Measurements from ENCODE around the gene ZCCHC13.
"Not testable (repeated sequence)": the region's sequence is repeated elsewhere in the genome, so short reads cannot be mapped to it uniquely, and the experiment has no call there.

The ZCCHC13 gene

DNA sequence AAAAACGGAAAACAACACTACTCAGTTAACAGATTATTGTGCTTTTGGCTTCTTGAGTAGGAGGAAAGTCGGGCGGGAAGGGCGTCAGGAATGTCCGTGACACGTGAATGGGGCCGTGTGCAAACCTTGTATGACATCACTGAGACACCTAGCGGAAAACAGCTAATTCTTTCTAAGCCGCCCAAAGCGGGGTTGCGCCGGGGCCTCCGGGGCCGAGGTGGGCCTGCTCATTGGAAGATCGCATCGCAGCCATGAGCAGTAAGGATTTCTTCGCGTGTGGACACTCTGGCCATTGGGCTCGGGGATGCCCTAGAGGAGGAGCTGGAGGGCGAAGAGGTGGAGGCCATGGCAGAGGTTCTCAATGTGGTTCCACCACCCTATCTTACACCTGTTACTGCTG, at the start of gene ZCCHC13:
Gene ZCCHC13 (plus strand): TSS at position 165 of the 400 bp plus-strand sequence. CDS start 87 bp downstream, at position 252.
- DNase-seq = no peak

GRCh38 chrX:74258111-74258510, 45.9 kb upstream of the ZCCHC13 start:
- DNase-seq = not testable (repeated sequence)

GRCh38 chrX:74259885-74260491, 44.0 kb upstream of the ZCCHC13 start:
- no peak for DNase-seq

DNA sequence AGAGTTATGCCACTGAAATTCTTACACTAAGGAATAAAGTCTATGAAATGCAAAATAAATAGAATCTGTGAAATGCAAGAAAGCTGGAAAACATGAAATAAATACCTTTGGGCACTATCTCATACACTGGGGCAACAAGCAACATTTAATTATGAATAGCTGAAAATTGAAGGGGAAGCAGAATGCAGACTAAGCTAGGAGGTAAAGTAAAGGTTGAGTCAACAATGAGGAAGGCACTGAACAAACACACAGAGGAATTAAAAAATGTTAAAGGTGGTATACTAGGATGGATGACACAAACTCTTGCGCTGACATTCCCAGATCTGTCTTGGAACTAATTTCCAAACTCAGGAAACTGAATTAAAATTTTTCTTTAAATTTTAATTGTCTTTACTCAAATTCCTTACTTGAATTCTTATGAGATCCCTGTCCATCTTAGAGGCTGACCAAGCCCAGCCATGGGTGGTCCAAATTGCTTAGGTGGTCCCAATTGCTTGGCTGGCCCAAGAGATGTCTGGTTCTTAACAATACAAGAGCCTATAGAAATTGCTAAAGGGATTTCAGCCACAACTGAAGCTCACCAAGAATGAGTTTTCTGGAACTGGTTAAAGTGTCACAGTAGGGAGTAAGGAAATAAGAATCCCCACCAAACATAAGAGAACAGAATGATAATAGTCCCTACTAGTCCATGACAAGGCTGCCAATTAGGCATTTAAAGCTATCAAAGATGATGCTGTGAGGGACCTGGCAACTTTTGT, 41.3 kb upstream of the ZCCHC13 start:
- no peak for DNase-seq

GRCh38 chrX:74270393-74270792, 33.6 kb upstream of the ZCCHC13 start:
- no peak for DNase-seq

DNA sequence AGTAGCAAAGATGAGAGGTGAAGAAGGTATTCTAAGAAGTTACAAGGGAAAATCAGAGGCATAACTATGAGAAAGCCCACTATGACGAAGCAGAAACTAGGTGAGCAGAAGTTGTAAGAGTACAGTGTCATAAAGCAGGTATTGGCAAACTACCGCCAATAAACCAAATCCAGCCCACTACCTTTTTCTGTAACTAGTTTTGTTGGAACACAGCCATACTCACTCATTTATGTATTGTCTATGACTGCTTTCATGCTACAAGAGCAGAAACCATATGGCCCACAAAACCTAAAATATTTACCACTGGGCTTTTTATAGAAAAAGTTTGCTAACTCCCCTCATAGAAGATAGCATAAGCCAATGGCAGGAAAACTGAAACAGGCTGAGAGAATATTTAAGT, 31.8 kb upstream of the ZCCHC13 start:
- no peak for DNase-seq

DNA sequence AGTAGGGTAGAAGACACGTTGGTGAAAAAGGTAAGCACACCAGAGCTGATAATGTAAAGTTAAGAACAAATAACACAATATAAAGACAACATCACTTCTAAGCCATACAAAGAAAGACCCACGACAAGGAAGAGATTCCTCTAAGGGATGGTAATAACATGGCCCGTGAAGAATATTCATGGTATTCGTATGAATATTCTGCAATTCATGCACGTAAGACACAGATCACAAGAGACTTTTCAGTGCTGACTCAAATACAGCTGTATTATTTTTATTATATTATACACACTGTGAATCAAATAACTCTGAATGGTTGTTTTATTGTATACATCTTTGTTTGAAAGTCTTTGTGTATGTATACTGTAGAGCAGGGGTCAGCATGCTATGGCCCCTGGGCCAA, 29.5 kb upstream of the ZCCHC13 start:
- no peak for DNase-seq

DNA sequence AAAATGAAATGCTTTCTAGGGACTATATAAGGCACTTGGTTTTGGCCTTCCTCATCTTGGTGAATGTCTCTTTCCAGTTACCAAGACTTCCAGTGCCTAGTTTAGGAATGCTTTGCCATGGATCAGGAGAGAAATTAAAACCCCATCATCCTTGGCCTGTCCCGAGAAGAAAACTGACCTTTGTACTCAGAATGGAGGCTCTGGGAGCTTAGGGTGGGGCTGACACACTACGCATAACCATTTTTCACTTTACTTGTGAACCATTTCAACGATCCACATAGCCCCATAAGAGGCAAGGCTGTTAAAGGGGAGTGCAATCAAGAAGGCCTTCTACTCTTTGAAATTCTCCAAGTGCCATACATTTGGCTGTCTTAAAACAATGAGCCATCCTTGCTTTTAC, 26.7 kb upstream of the ZCCHC13 start:
- DNase-seq = no peak

GRCh38 chrX:74277846-74278245, 26.1 kb upstream of the ZCCHC13 start:
- no peak for DNase-seq

GRCh38 chrX:74280759-74281158, 23.2 kb upstream of the ZCCHC13 start:
- no peak for DNase-seq

DNA sequence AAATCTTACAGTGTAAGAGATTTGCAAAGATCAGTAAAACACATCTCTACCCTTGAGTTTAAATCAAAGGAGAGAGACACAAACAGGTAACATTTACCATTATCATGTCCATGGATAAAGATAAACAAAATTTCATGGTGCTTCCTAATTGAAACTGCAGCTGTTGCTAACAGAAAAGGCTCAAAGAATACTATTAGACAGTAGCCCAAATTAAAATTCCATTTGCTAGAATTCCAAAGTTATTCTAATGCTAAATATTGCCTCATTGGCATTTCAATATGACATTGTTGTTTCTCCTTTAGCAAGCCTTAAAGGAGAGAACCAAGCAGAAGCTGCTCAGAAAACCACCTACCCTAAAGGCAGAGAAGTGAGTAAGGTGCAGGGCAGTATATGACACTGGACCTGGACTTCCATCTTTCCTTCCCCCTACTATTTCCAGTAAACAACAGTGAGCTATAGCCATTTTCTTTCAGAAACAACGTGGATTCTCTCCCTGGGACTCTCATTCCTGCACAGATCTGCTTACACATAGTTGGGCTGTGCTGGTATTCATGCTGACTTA, 19.5 kb upstream of the ZCCHC13 start:
- no peak for DNase-seq

- no peak for DNase-seq
Measured at GRCh38 chrX:74286950-74287740, 16.8 kb upstream of the ZCCHC13 start.

DNA sequence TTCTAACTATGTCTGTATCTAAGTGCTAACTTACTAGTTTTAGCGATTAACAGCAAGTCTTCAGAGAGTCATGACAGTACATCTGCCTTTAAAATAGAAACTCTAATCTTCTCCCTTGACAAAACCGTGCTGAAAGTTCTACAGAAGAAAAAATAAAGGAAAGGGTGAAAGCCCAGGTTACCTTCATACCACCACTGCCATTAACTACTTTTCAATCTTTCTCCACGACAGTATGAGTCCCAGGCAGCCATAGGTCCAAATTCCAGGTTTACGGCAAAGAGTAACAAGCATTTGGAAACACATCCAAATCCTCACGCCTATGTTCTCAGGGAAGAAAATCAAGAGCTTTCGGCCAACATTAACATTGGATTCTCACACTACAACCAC, 12.4 kb upstream of the ZCCHC13 start:
- DNase-seq = no peak

DNA sequence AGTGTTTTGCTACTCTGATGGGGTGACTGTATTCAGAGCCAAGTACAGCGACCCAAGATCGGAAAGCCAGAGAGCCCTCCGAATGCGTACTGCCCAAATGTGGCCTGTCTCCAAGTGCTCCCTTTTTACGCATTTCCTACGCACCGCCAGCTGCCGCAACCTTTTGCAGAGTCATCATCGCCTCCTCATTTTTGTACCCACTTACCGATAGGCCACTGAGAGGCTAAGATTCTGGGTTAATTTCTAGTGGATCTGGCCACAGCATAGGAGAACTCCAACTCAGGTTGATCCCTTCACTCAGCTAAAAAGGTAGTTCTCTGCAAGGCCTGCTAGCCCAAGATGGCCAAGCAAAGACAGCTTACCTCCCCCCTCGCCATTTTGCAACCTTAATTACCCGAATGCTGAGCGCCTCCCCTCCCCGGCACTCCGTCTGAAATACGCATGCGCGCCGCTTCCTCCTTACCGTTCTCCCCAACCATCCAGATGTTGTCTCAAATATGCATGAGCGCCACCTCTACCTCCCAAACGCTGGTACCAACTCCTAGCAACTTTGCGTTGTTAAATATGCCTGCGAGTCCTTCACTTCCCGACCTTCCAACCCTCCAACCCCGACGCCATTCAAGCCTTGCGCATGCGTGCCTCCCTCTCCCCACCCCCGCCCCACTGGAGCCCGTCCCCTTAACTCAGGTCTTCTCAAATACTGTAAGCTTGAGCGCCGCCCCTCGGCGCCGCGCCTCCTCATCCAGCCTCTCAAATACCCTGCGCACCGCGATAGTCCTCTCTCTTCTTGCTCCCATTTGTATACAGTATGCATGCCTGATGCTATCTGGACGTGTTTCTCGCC, 11.8 kb upstream of the ZCCHC13 start:
- peak; percentile 83 for DNase-seq

DNA sequence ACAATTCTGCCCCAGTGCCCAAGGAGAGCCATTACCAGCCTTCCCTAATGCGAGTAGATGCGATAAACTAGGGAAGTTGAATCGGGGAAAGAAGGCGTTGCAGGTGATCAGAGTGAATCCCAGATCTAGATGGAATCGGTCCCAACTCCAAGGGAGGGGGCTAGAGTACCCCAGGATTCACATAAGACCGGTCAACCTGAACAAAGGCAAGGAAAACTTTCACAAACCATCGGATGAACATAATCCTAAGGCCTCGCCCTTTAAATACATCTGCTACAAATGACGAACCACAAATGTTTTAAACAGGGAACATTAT, 11.2 kb upstream of the ZCCHC13 start:
- no peak for DNase-seq

DNA sequence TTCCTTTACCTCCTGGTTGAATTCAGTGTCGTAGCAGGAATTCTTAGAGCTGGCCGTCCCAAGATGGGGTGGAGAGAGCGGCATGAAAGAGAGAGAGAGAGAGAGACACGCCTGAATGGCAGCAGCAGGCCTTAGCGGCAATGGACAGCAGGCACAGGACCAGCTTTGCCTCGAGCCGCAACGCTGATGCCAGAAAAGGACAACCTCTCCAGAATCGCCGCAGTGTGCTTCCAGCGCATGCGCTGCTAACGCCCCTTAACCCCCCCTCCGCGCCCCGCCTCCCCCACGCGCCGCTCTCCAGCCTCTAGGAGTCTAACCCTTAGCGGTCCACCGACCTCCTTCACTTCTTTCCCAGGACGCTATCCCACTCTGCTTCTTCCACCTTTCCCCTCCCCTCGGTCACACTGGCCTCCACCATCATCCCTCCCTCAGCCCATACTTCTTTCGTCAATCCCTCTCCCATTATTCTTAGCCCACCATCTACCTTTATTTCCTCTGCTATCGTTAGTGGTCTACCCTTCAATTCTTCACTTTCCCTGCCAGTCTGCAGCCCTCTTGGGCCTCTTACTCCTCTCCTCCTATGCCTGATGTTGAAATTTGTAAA, 10.5 kb upstream of the ZCCHC13 start:
- peak; percentile 66 for DNase-seq

DNA sequence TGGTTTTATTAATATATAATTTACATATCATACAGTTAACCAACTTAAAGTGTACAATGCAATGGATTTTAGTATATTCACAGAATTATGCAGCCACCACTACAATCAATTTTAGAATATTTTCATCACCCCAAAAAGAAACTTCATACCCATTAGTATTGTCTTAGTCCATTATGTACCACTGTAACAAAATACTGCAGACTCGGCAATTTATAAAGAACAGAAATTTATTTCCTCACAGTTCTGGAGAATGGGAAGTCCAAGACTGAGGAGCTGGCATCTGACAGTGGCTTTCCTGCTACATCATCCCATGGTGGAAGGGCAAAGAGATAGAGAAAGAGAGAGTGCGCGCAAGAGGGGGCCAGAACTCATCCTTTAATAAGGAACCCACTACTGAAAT, 8.9 kb upstream of the ZCCHC13 start:
- no peak for DNase-seq

DNA sequence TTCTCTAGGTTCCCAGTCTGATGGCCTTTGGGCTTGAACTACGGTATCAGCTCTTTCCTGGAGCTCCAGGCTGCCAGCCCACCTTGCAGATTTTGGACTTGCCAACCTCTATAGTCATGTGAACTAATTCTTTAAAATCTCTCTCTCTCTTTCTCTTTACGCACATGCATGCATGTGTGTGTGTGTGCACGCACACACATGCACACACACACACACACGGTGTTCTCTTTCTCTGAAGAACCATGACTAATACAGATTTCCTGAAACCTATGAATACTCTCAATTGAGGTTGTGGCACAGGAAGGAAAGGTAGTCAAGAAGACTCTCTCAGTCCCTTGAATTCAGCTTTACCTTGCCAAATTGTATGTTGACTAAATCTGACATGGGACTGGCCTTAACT, 6.2 kb upstream of the ZCCHC13 start:
- DNase-seq = no peak

DNA sequence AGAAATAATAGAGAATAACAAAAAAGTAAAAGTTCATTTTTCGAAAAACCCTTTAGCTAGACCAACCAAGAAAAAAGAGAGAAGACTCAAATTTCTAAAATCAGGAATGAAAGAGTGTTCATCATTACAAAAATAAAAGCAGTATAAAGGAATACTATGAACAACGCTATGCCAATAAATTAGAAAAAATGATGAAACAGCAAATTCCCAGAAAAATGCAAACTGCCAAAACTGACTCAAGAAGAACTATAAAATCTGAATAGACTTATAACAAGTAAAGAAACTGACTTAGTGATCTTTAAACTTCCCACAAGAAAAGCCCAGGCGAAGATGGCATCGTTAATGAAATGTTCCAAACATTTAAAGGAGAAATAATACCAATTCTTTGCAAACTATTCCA, 3.1 kb upstream of the ZCCHC13 start:
- no peak for DNase-seq

- DNase-seq = no peak
Measured at GRCh38 chrX:74318672-74319071, 14.7 kb downstream of the ZCCHC13 start.

GRCh38 chrX:74319321-74319720, 15.3 kb downstream of the ZCCHC13 start:
- not testable (repeated sequence) for DNase-seq

DNA sequence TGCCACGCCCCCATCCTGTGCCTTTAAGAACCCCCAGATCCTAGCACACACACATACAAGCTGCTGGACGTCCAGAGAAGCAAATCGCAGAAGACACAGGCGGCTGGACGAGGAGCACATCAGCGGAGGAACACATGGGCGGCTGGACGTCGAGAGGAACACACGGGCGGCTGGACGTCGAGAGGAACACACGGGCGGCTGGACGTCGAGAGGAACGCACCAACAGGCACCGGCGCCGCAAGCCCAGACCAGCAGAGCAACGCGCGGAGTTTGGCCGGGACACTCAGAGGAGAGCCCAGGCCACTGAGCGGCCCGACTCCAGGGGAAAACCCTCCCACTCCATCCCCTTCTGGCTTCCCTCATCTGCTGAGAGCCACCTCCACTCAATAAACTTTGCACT, 17.2 kb downstream of the ZCCHC13 start:
- no peak for DNase-seq

Measured in activated naive CD4-positive, alpha-beta T cell treated with anti-CD3 and anti-CD28 coated beads, Interleukin-2, amount 50 U/mL, for 16 hours (primary cell).